H9 (cell line): Measurements from ENCODE around the gene GIPC3. TPM values are rescaled to one million over a fixed set of nuclear protein-coding genes. Genes with fewer than 3 reads are reported as not detected.
A peak's percentile ranks its signal among the peaks of the same experiment; 100 is the strongest.

Experiments
- DNase-seq: peaks from one replicate; pipeline ENCODE4 v3.0.0-alpha.2; 2017
- H2AFZ ChIP-seq: one replicate; pipeline ENCODE4 v1.6.1; 2013; ENCODE audit warnings: mild to moderate bottlenecking, low read length, control low read depth, moderate library complexity
- H2AK5ac ChIP-seq: 2 replicates; pipeline ENCODE4 v1.6.1; 2013; ENCODE audit warnings: low read length, control low read depth, mixed read lengths; ENCODE audit not compliant: insufficient read length
- H2BK120ac ChIP-seq: one replicate; pipeline ENCODE4 v1.6.1; 2013; ENCODE audit warnings: low read depth, mild to moderate bottlenecking, low read length, control low read depth, inconsistent platforms; ENCODE audit not compliant: poor library complexity, severe bottlenecking
- H2BK12ac ChIP-seq: 2 replicates; pipeline ENCODE4 v1.6.1; 2013; ENCODE audit warnings: low read length, control low read depth, mixed read lengths, low read depth; ENCODE audit not compliant: insufficient read length
- H2BK15ac ChIP-seq: 2 replicates; pipeline ENCODE4 v1.6.1; 2013; ENCODE audit warnings: low read depth, low read length, control low read depth
- H2BK20ac ChIP-seq: one replicate; pipeline ENCODE4 v1.6.1; 2013; ENCODE audit warnings: low read depth, mild to moderate bottlenecking, low read length, control low read depth, inconsistent platforms; ENCODE audit not compliant: poor library complexity, severe bottlenecking
- H2BK5ac ChIP-seq: 2 replicates; pipeline ENCODE4 v1.6.1; 2013; ENCODE audit warnings: low read length, control low read depth, mixed read lengths; ENCODE audit not compliant: insufficient read length
- H3K14ac ChIP-seq: 2 replicates; pipeline ENCODE4 v1.6.1; 2013; ENCODE audit warnings: low read length, control low read depth; ENCODE audit not compliant: insufficient read depth
- H3K18ac ChIP-seq: 2 replicates; pipeline ENCODE4 v1.6.1; 2013; ENCODE audit warnings: low read depth, mild to moderate bottlenecking, mixed read lengths, low read length, control low read depth; ENCODE audit not compliant: insufficient read length
- H3K23ac ChIP-seq: 2 replicates; pipeline ENCODE4 v1.6.1; 2013; ENCODE audit warnings: low read length, control low read depth, mixed read lengths, low read depth; ENCODE audit not compliant: insufficient read length
- H3K23me2 ChIP-seq: 2 replicates; pipeline ENCODE4 v1.6.1; 2013; ENCODE audit warnings: low read depth, mild to moderate bottlenecking, mixed read lengths, low read length, control low read depth; ENCODE audit not compliant: insufficient read length, poor library complexity, severe bottlenecking
- H3K27ac ChIP-seq: 2 replicates; pipeline ENCODE4 v1.5.1; 2013; ENCODE audit warnings: low read length, control low read depth, mixed read lengths, low read depth; ENCODE audit not compliant: insufficient read length
- H3K27me3 ChIP-seq: 2 replicates; pipeline ENCODE4 v1.6.1; 2013; ENCODE audit warnings: low read length, control low read depth, inconsistent platforms; ENCODE audit not compliant: insufficient read depth
- H3K4ac ChIP-seq: 2 replicates; pipeline ENCODE4 v1.6.1; 2013; ENCODE audit warnings: low read depth, mild to moderate bottlenecking, control low read depth, inconsistent platforms, low read length, moderate library complexity
- H3K4me1 ChIP-seq: 2 replicates; pipeline ENCODE4 v1.6.1; 2013; ENCODE audit warnings: low read length, control low read depth, inconsistent platforms; ENCODE audit not compliant: insufficient read depth
- H3K4me2 ChIP-seq: 2 replicates; pipeline ENCODE4 v1.6.1; 2013; ENCODE audit warnings: low read length, control low read depth, mixed read lengths; ENCODE audit not compliant: insufficient read length, insufficient read depth
- H3K56ac ChIP-seq: 2 replicates; pipeline ENCODE4 v1.6.1; 2013; ENCODE audit warnings: low read depth, mild to moderate bottlenecking, mixed read lengths, low read length, control low read depth; ENCODE audit not compliant: insufficient read length
- H3K79me1 ChIP-seq: 2 replicates; pipeline ENCODE4 v1.6.1; 2013; ENCODE audit warnings: low read depth, mild to moderate bottlenecking, moderate library complexity, low read length, control low read depth, inconsistent platforms; ENCODE audit not compliant: insufficient read depth, poor library complexity, severe bottlenecking
- H3K79me2 ChIP-seq: 2 replicates; pipeline ENCODE4 v1.6.1; 2013; ENCODE audit warnings: low read length, control low read depth, inconsistent platforms; ENCODE audit not compliant: insufficient read depth
- H3K9ac ChIP-seq: 2 replicates; pipeline ENCODE4 v1.6.1; 2013; ENCODE audit warnings: low read length, control low read depth, mixed read lengths; ENCODE audit not compliant: insufficient read length; ENCODE audit errors: extremely low read depth
- H3K9me3 ChIP-seq: one replicate; pipeline ENCODE4 v1.6.1; 2013; ENCODE audit warnings: low read depth, low read length, inconsistent platforms; ENCODE audit not compliant: control insufficient read depth
- H3T11ph ChIP-seq: one replicate; pipeline ENCODE4 v1.6.1; 2013; ENCODE audit warnings: mild to moderate bottlenecking, low read length, control low read depth, inconsistent platforms
- H4K20me1 ChIP-seq: one replicate; pipeline ENCODE4 v1.6.1; 2013; ENCODE audit not compliant: control insufficient read depth, insufficient read length, insufficient read depth
- H4K5ac ChIP-seq: 2 replicates; pipeline ENCODE4 v1.6.1; 2013; ENCODE audit warnings: low read depth, mild to moderate bottlenecking, mixed read lengths, low read length, control low read depth; ENCODE audit not compliant: insufficient read length
- H4K8ac ChIP-seq: replicated peaks from 2 replicates; pipeline ENCODE4 v1.6.1; 2013; ENCODE audit warnings: low read length, control low read depth, mixed read lengths, low read depth; ENCODE audit not compliant: insufficient read length
- H4K91ac ChIP-seq: 2 replicates; pipeline ENCODE4 v1.6.1; 2013; ENCODE audit warnings: low read depth, mild to moderate bottlenecking, moderate library complexity, mixed read lengths, low read length, control low read depth; ENCODE audit not compliant: insufficient read length
- H3K27ac Mint-ChIP-seq, 3 experiments: 2 replicates in 2 of 3; 3 replicates in 1 of 3; pipeline ENCODE4 v1.8.0; 2020 to 2021; ENCODE audit warnings: mixed read lengths in 3 of 3, mild to moderate bottlenecking in 1 of 3, moderate library complexity in 1 of 3
- H3K27me3 Mint-ChIP-seq: 2 replicates; pipeline ENCODE4 v1.8.0; 2021; ENCODE audit warnings: low read depth, mild to moderate bottlenecking, moderate library complexity, mixed read lengths
- H3K36me3 Mint-ChIP-seq, 3 experiments: 2 replicates in 2 of 3; 3 replicates in 1 of 3; pipeline ENCODE4 v1.8.0; 2020 to 2021; ENCODE audit warnings: low read depth in 3 of 3, mixed read lengths in 3 of 3; ENCODE audit not compliant: insufficient read depth in 1 of 3
- H3K4me1 Mint-ChIP-seq, 2 experiments: 2 replicates each; pipeline ENCODE4 v1.8.0; 2020; ENCODE audit warnings: mixed read lengths in 2 of 2
- H3K4me3 Mint-ChIP-seq, 2 experiments: 2 replicates in 1 of 2; 3 replicates in 1 of 2; pipeline ENCODE4 v1.8.0; 2020 to 2021; ENCODE audit warnings: mild to moderate bottlenecking in 2 of 2, mixed read lengths in 2 of 2, moderate library complexity in 1 of 2
- H3K9me3 Mint-ChIP-seq, 2 experiments: 2 replicates in 1 of 2; 3 replicates in 1 of 2; pipeline ENCODE4 v1.8.0; 2020; ENCODE audit warnings: mild to moderate bottlenecking in 2 of 2, mixed read lengths in 2 of 2, moderate library complexity in 1 of 2
- CTCF ChIP-seq: fragments of 200-600 bp; sonication (generic); conservative IDR thresholded peaks from 3 replicates; pipeline ENCODE4 v1.8.0; 2021; ENCODE audit warnings: antibody characterized with exemption, mild to moderate bottlenecking
- WGBS: extraction: QIAGEN DNeasy Blood & Tissue Kit; methylation state at CpG from one replicate; pipeline ENCODE4 v1.1.7; 2013; ENCODE audit warnings: missing lambda C conversion rate, low lambda C conversion rate, mixed read lengths; ENCODE audit not compliant: insufficient read length; ENCODE audit errors: extremely low coverage; 5-methylcytosine and 5-hydroxymethylcytosine counted together
- total RNA-seq: library from RNA; stranded (reverse); gene quantifications from 2 replicates; pipeline ENCODE4 v1.2.1, GENCODE V29; 2021

GIPC3 gene
- total RNA-seq, 1 experiment from 2014 or later, result 1.6 TPM

DNA sequence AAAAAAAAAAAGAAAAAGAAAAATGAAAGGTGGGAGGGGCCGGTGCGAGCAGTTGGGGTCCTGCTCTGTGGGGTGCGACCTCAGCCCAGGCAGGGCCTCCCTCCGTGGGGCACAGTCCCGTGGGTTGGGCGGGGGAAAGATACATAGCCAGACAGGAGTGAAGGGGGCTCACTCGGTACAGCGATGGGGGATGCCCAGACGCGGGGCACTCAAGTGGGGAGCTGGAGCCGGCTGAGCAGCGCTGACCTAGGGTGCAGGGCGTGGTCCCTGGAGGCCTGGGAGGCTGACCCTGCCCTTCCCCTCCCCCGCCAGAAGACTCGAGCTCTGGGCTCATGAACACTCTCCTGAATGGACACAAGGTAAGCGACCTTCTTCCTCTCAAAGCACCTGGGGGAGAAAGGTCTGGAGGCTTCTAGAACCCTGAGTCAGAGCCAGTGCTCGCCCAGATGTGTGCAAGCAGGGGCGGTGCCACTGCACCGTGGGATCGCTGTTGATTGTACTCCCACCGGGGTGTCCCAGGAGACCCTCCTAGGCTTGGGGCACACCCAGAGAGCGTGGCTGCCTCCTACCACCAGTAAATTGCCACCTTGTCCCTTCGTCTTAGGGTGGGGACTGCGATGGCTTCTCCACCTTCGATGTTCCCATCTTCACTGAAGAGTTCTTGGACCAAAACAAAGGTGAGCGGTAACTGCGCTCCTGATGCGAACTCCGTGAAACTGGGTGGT is 9.2 kb upstream of the GIPC3 start:
- no peak overlapping the region for H3K9ac ChIP-seq

More for the DNA sequence above, 9.2 kb upstream of the GIPC3 start:
- Histone ChIP-seq H3T11ph (no peak overlapping the region), H4K8ac (no peak overlapping the region), H3K23me2 (peaks cover 13% of the 10 kb centered on the region), H3K4me1 (no peaks in the 10 kb centered on the region), H2BK12ac (no peak overlapping the region), H3K27me3 (no peaks in the 10 kb centered on the region; the same call in 1 of the 2 replicates), H4K5ac (no peak overlapping the region), H3K27ac (no peak overlapping the region), H3K9me3 (no peaks in the 10 kb centered on the region), H2BK5ac (no peak overlapping the region), H3K14ac (no peak overlapping the region), H3K79me1 (no peaks in the 10 kb centered on the region), H3K4ac (no peak overlapping the region), H3K56ac (no peak overlapping the region), H3K79me2 (no peaks in the 10 kb centered on the region), H2BK120ac (no peak overlapping the region), H2AFZ (no peak overlapping the region), H2BK15ac (no peak overlapping the region), H3K23ac (no peak overlapping the region), H3K18ac (no peak overlapping the region), H2BK20ac (no peak overlapping the region), H3K4me2 (peak overlapping the region; percentile 48), H4K91ac (no peak overlapping the region), H4K20me1 (no peaks in the 10 kb centered on the region), H2AK5ac (no peak overlapping the region)
- DNase-seq, result no peak
- Mint-ChIP-seq H3K4me1 (peaks cover 13 to 26% of the 10 kb centered on the region in 2 experiments), H3K36me3 (peaks cover 8 to 10% (median 9%) of the 10 kb centered on the region in 3 experiments), H3K27me3 (peaks cover 23% of the 10 kb centered on the region), H3K4me3 (peak overlapping the region; percentile 70 to 76), H3K27ac (peak overlapping the region in 1 of 3 experiments; percentile 86; a peak in 2 of 7 replicates), H3K9me3 (no peaks in the 10 kb centered on the region; a peak in 1 of 5 replicates)
- WGBS, result no CpG with 5 or more reads among the region's 29 CpGs
- TF ChIP-seq CTCF, result no peak
